ENCODE data around the gene UBE2E1. TPM values are rescaled to one million over a fixed set of nuclear protein-coding genes. Genes with fewer than 3 reads are reported as not detected.

Gene UBE2E1
- total RNA-seq, 2 experiments from 2014 or later: 54.0 to 54.9 TPM

- ChIA-PET CTCF (no interaction called here), POLR2A (no interaction called here)
- H3K36me3 Mint-ChIP-seq (ENCODE audit: low read depth): no peaks in the 10 kb centered on the region
- no peak overlapping the region for H3K27ac Mint-ChIP-seq
- H3K4me1 Mint-ChIP-seq (ENCODE audit: low read depth): no peaks in the 10 kb centered on the region
- ATAC-seq (no peak), DNase-seq (no peak)
- H3K9me3 Mint-ChIP-seq (ENCODE audit: insufficient read depth): no peaks in the 10 kb centered on the region
- no peaks in the 10 kb centered on the region for H3K27me3 Mint-ChIP-seq (ENCODE audit: low read depth)
- H3K4me3 Mint-ChIP-seq: no peak overlapping the region
Measured at GRCh38 chr3:23776352-23776891, 29.3 kb upstream of the UBE2E1 start.

- Mint-ChIP-seq H3K27ac (no peak overlapping the region), H3K36me3 (ENCODE audit: low read depth) (no peaks in the 10 kb centered on the region), H3K4me3 (no peak overlapping the region), H3K4me1 (ENCODE audit: low read depth) (no peaks in the 10 kb centered on the region), H3K9me3 (ENCODE audit: insufficient read depth) (no peaks in the 10 kb centered on the region), H3K27me3 (ENCODE audit: low read depth) (peaks cover 10% of the 10 kb centered on the region)
- DNase-seq (no peak), ATAC-seq (no peak)
- POLR2A ChIA-PET: no interaction called here
- CTCF ChIA-PET: no interaction called here
Measured at GRCh38 chr3:23778446-23778845, 27.3 kb upstream of the UBE2E1 start.

DNA sequence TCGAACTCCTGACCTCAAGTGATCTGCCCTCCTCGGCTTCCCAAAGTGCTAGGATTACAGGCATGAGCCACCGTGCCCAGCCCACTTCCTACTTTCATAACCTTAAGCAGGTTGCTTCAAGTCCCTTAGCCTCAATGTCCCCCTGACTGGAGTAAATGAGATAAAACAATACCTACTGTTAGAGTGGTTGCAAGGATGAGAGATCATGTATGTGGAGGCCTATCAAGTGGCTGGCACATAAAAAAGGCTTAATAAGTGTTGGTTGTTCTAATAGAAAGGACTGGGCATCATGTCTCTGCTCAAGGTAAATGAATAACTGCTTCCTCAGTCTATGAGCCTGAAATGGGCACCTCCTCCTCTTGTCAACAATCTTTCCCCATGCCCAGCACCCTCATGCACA is 25.9 kb upstream of the UBE2E1 start:
- ATAC-seq: no peak

DNA sequence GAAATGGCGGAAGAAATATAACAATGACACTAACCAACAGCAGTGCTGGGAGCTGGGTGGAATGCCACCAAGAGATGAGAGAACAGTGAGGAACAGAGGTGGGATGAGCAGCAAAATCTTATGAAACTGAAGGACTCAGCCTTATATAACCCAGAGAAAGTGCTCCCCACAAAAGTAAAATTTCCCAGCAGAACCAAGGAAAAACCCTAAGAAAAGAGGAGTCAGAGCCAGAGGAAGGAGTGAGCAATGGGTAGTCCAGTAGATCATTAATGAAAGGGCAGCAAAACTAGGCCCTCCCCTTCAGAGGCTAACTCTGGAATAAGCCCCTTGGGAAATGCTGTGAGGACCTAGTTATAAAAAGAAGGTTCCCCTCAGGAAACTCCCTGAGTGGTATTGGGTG is 24.7 kb upstream of the UBE2E1 start:
- ATAC-seq (no peak), DNase-seq (no peak)
- Mint-ChIP-seq H3K27ac (no peak overlapping the region), H3K27me3 (ENCODE audit: low read depth) (peaks cover 15% of the 10 kb centered on the region), H3K9me3 (ENCODE audit: insufficient read depth) (no peaks in the 10 kb centered on the region), H3K4me3 (no peak overlapping the region), H3K4me1 (ENCODE audit: low read depth) (no peaks in the 10 kb centered on the region), H3K36me3 (ENCODE audit: low read depth) (no peaks in the 10 kb centered on the region)
- ChIA-PET CTCF (no interaction called here), POLR2A (no interaction called here)

More for the DNA sequence above, 25.9 kb upstream of the UBE2E1 start:
- Mint-ChIP-seq H3K9me3 (ENCODE audit: insufficient read depth) (no peaks in the 10 kb centered on the region), H3K4me3 (no peak overlapping the region), H3K27me3 (ENCODE audit: low read depth) (peaks cover 12% of the 10 kb centered on the region), H3K36me3 (ENCODE audit: low read depth) (no peaks in the 10 kb centered on the region), H3K27ac (no peak overlapping the region), H3K4me1 (ENCODE audit: low read depth) (no peaks in the 10 kb centered on the region)
- POLR2A ChIA-PET: no interaction called here
- no peak for DNase-seq
- CTCF ChIA-PET: no interaction called here

- Mint-ChIP-seq H3K27me3 (ENCODE audit: low read depth) (peaks cover 15% of the 10 kb centered on the region), H3K9me3 (ENCODE audit: insufficient read depth) (no peaks in the 10 kb centered on the region), H3K4me1 (ENCODE audit: low read depth) (no peaks in the 10 kb centered on the region), H3K36me3 (ENCODE audit: low read depth) (no peaks in the 10 kb centered on the region), H3K27ac (no peak overlapping the region), H3K4me3 (no peak overlapping the region)
- ChIA-PET CTCF (no interaction called here), POLR2A (no interaction called here)
- ATAC-seq: no peak
- no peak for DNase-seq
Measured at GRCh38 chr3:23781871-23782270, 23.9 kb upstream of the UBE2E1 start.

GRCh38 chr3:23785097-23785645 is 20.6 kb upstream of the UBE2E1 start:
- Mint-ChIP-seq H3K9me3 (ENCODE audit: insufficient read depth) (no peaks in the 10 kb centered on the region), H3K4me1 (ENCODE audit: low read depth) (no peaks in the 10 kb centered on the region), H3K27me3 (ENCODE audit: low read depth) (peaks cover 18% of the 10 kb centered on the region), H3K36me3 (ENCODE audit: low read depth) (no peaks in the 10 kb centered on the region), H3K4me3 (no peak overlapping the region), H3K27ac (no peak overlapping the region)
- POLR2A ChIA-PET: no interaction called here
- CTCF ChIA-PET: no interaction called here
- DNase-seq: no peak
- ATAC-seq: no peak

- H3K36me3 Mint-ChIP-seq (ENCODE audit: low read depth): no peaks in the 10 kb centered on the region
- POLR2A ChIA-PET: no interaction called here
- H3K4me3 Mint-ChIP-seq: no peak overlapping the region
- H3K9me3 Mint-ChIP-seq (ENCODE audit: insufficient read depth): no peaks in the 10 kb centered on the region
- H3K27ac Mint-ChIP-seq: no peak overlapping the region
- ATAC-seq (no peak), DNase-seq (no peak)
- peaks cover 18% of the 10 kb centered on the region for H3K27me3 Mint-ChIP-seq (ENCODE audit: low read depth)
- CTCF ChIA-PET: no interaction called here
- no peaks in the 10 kb centered on the region for H3K4me1 Mint-ChIP-seq (ENCODE audit: low read depth)
Measured at GRCh38 chr3:23785882-23786281, 19.9 kb upstream of the UBE2E1 start.

DNA sequence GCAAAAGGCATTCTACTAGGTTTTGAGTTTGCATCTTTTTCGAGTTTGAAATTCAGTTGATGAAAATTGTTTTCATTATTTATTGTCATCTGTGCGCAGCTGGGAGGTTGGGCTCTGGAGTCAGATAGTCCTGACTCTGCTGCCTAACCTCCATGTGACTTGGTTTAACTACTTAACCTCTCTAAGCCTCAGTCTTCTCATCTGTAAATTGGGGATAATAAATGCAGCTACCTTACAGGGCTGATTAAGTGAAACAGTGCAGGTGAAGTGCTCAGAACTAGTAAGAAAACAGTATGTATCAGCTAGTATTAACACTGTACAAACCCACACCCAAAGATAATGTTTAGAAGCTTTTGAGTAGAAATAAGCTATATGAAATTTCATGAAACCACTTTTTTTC is 14.1 kb upstream of the UBE2E1 start:
- H3K4me1 Mint-ChIP-seq (ENCODE audit: low read depth): no peaks in the 10 kb centered on the region
- no peaks in the 10 kb centered on the region for H3K9me3 Mint-ChIP-seq (ENCODE audit: insufficient read depth)
- CTCF ChIA-PET: no interaction called here
- no peak overlapping the region for H3K27ac Mint-ChIP-seq
- peaks cover 24% of the 10 kb centered on the region for H3K27me3 Mint-ChIP-seq (ENCODE audit: low read depth)
- no peak for ATAC-seq
- H3K36me3 Mint-ChIP-seq (ENCODE audit: low read depth): no peaks in the 10 kb centered on the region
- no peak overlapping the region for H3K4me3 Mint-ChIP-seq
- POLR2A ChIA-PET: no interaction called here
- DNase-seq: no peak

- CTCF ChIA-PET: interaction anchor here (1.0 kb wide), 1 partner anchor 61 kb away, joined by 3 read pairs; no protein-coding TSS in a partner anchor
- peaks cover 33% of the 10 kb centered on the region for H3K27me3 Mint-ChIP-seq (ENCODE audit: low read depth)
Measured at GRCh38 chr3:23793528-23794134, 12.1 kb upstream of the UBE2E1 start.

GRCh38 chr3:23795096-23795495 is 10.7 kb upstream of the UBE2E1 start:
- ATAC-seq (no peak), DNase-seq (no peak)
- Mint-ChIP-seq H3K9me3 (ENCODE audit: insufficient read depth) (no peaks in the 10 kb centered on the region), H3K27ac (no peak overlapping the region), H3K4me1 (ENCODE audit: low read depth) (peaks cover 14% of the 10 kb centered on the region), H3K27me3 (ENCODE audit: low read depth) (peaks cover 40% of the 10 kb centered on the region), H3K4me3 (no peak overlapping the region), H3K36me3 (ENCODE audit: low read depth) (no peaks in the 10 kb centered on the region)
- POLR2A ChIA-PET: no interaction called here
- CTCF ChIA-PET: no interaction called here

More at GRCh38 chr3:23793528-23794134, 12.1 kb upstream of the UBE2E1 start:
- H3K4me3 Mint-ChIP-seq: no peak overlapping the region
- H3K27ac Mint-ChIP-seq: no peak overlapping the region
- H3K9me3 Mint-ChIP-seq (ENCODE audit: insufficient read depth): no peaks in the 10 kb centered on the region
- POLR2A ChIA-PET: no interaction called here
- DNase-seq (no peak), ATAC-seq (no peak)
- H3K4me1 Mint-ChIP-seq (ENCODE audit: low read depth): peaks cover 14% of the 10 kb centered on the region
- no peaks in the 10 kb centered on the region for H3K36me3 Mint-ChIP-seq (ENCODE audit: low read depth)

DNA sequence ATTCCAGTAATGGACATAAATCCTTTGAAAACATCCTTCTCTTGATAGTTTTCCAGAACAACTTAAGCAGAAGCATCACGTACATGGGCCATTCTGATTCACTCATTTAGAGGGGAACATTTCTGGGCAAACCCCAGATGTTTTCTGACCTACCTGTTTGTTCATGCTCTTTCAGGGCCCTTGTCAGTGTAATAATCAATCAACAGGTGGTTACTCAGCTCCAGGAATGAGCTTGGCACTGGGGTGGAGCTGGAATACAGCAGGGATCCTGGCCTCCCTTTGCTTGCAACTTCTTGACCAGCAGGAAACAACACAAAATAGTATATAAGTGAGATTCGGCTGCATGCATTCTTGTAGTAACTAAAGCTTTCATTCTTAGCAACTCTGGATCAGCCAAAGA is 9.2 kb upstream of the UBE2E1 start:
- no peaks in the 10 kb centered on the region for H3K9me3 Mint-ChIP-seq (ENCODE audit: insufficient read depth)
- H3K4me3 Mint-ChIP-seq: no peak overlapping the region
- ChIA-PET POLR2A (no interaction called here), CTCF (no interaction called here)
- H3K27me3 Mint-ChIP-seq (ENCODE audit: low read depth): peaks cover 42% of the 10 kb centered on the region
- H3K36me3 Mint-ChIP-seq (ENCODE audit: low read depth): no peaks in the 10 kb centered on the region
- DNase-seq: no peak
- no peak overlapping the region for H3K27ac Mint-ChIP-seq
- no peak for ATAC-seq
- peaks cover 14% of the 10 kb centered on the region for H3K4me1 Mint-ChIP-seq (ENCODE audit: low read depth)

DNA sequence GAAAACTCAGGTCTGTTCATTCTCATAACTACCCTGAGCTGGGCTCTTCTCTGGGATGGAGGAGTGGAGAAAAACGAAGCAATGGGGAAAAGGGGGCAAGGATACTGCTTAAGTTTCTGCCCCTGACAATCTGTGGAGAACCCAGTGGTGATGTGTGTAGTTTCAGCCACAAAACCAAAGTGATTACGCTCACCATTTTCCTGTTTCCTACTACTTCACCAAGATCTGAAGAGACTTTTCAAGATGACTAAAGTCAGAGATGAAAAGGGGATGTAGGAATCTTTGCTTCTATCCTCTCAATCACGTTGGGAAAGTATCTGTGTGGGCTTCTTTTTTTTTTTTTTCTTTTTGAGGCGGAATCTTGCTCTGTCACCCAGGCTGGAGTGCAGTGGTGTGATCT is 8.3 kb upstream of the UBE2E1 start:
- H3K36me3 Mint-ChIP-seq (ENCODE audit: low read depth): no peaks in the 10 kb centered on the region
- peaks cover 14% of the 10 kb centered on the region for H3K4me1 Mint-ChIP-seq (ENCODE audit: low read depth)
- H3K4me3 Mint-ChIP-seq: no peak overlapping the region
- H3K27me3 Mint-ChIP-seq (ENCODE audit: low read depth): peaks cover 42% of the 10 kb centered on the region
- POLR2A ChIA-PET: interaction anchor here (0.5 kb wide), 1 partner anchor 456 kb away, joined by 3 read pairs; no protein-coding TSS in a partner anchor
- H3K27ac Mint-ChIP-seq: no peak overlapping the region
- DNase-seq (peak; percentile 29), ATAC-seq (peak; percentile 49)
- H3K9me3 Mint-ChIP-seq (ENCODE audit: insufficient read depth): no peaks in the 10 kb centered on the region
- CTCF ChIA-PET: interaction anchor here (0.7 kb wide), 1 partner anchor 567 kb away, joined by 4 read pairs; no protein-coding TSS in a partner anchor
